K562 (cell line): ENCODE data around the gene AXIN2. TPM values are rescaled to one million over a fixed set of nuclear protein-coding genes. Genes with fewer than 3 reads are reported as not detected.

Source experiments
- C11orf30 ChIP-seq: fragments of 450-650 bp; IDR thresholded peaks from 2 replicates; pipeline ENCODE4 v1.6.1; 2016; ENCODE audit warnings: low read depth, mild to moderate bottlenecking
- CEBPB ChIP-seq: fragments of 450-650 bp; IDR thresholded peaks from 2 replicates; pipeline ENCODE4 v1.6.1; 2016; ENCODE audit warnings: missing genetic modification characterization, missing compliant biosample characterization
- CHD2 ChIP-seq: IDR thresholded peaks from 2 replicates; pipeline ENCODE4 v1.6.1; 2011; ENCODE audit warnings: low read depth, low read length
- CREM ChIP-seq: IDR thresholded peaks from 2 replicates; pipeline ENCODE4 v1.6.1; 2014; ENCODE audit warnings: antibody characterized with exemption, low read depth
- CTBP1 ChIP-seq: fragments of 450-650 bp; IDR thresholded peaks from 2 replicates; pipeline ENCODE4 v1.6.1; 2016; ENCODE audit warnings: borderline replicate concordance
- DACH1 ChIP-seq: fragments of 450-650 bp; IDR thresholded peaks from 2 replicates; pipeline ENCODE4 v1.6.1; 2018; ENCODE audit not compliant: partially characterized antibody
- DEAF1 ChIP-seq: fragments of 450-650 bp; formaldehyde crosslinking; IDR thresholded peaks from 2 replicates; pipeline ENCODE4 v1.4.0; 2020; ENCODE audit warnings: mild to moderate bottlenecking, moderate library complexity
- EP300 ChIP-seq: IDR thresholded peaks from 2 replicates; pipeline ENCODE4 v1.6.1; 2012; ENCODE audit warnings: low read length, improper control_type of control experiment
- FOXA1 ChIP-seq: fragments of 450-650 bp; IDR thresholded peaks from 2 replicates; pipeline ENCODE4 v1.6.1; 2016; ENCODE audit warnings: mild to moderate bottlenecking, borderline replicate concordance
- NR2F6 ChIP-seq: fragments of 450-650 bp; formaldehyde crosslinking; IDR thresholded peaks from 2 replicates; pipeline ENCODE4 v1.4.0; 2020; ENCODE audit warnings: mild to moderate bottlenecking
- RAD21 ChIP-seq, 2 experiments: fragments of 250-450 bp in 1 of 2; fragments of 450-650 bp in 1 of 2; sonication (Bioruptor Pico) in 1 of 2; formaldehyde crosslinking in 1 of 2; IDR thresholded peaks in 1 of 2; conservative IDR thresholded peaks in 1 of 2; 2 replicates each; pipeline versions ENCODE4 v1.4.0 to v1.8.0; 2020 to 2022; ENCODE audit warnings: mild to moderate bottlenecking in 2 of 2, moderate library complexity in 1 of 2
- RBM15 ChIP-seq: fragments of 200-400 bp; formaldehyde crosslinking; IDR thresholded peaks from 2 replicates; pipeline ENCODE4 v1.6.1; 2018; ENCODE audit warnings: mild to moderate bottlenecking, low read length, moderate library complexity; ENCODE audit not compliant: insufficient read depth
- SAP30 ChIP-seq: fragments of 200-600 bp; sonication (generic); IDR thresholded peaks from 2 replicates; pipeline ENCODE4 v1.6.1; 2012; ENCODE audit warnings: borderline replicate concordance, low read depth, mild to moderate bottlenecking, moderate library complexity, low read length, control low read depth, inconsistent platforms; ENCODE audit not compliant: insufficient read depth, poor library complexity, severe bottlenecking
- SMARCA5 ChIP-seq: fragments of 450-650 bp; IDR thresholded peaks from 2 replicates; pipeline ENCODE4 v1.6.1; 2016
- SP1 ChIP-seq: sonication (generic); formaldehyde crosslinking; IDR thresholded peaks from 2 replicates; pipeline ENCODE4 v1.8.1; 2022; ENCODE audit warnings: mild to moderate bottlenecking, missing genetic modification reagents
- SREBF2 ChIP-seq: sonication (generic); formaldehyde crosslinking; IDR thresholded peaks from 2 replicates; pipeline ENCODE4 v1.4.0; 2020; ENCODE audit warnings: mild to moderate bottlenecking, missing genetic modification reagents
- TAF7 ChIP-seq: fragments of 450-650 bp; IDR thresholded peaks from 2 replicates; pipeline ENCODE4 v1.6.1; 2016; ENCODE audit warnings: missing genetic modification characterization, missing compliant biosample characterization
- THRB ChIP-seq: fragments of 450-650 bp; formaldehyde crosslinking; conservative IDR thresholded peaks from 2 replicates; pipeline ENCODE4 v1.4.0; 2022; ENCODE audit warnings: mild to moderate bottlenecking, missing genetic modification characterization
- VEZF1 ChIP-seq: fragments of 200-800 bp; sonication (Bioruptor generic); IDR thresholded peaks from 2 replicates; pipeline ENCODE4 v1.6.1; 2017; ENCODE audit warnings: missing genetic modification characterization, missing compliant biosample characterization
- ZFP36 ChIP-seq: fragments of 150-350 bp; IDR thresholded peaks from 2 replicates; pipeline ENCODE4 v1.6.1; 2018; ENCODE audit warnings: low read length, low read depth; ENCODE audit not compliant: partially characterized antibody
- ZNF232 ChIP-seq: sonication (generic); formaldehyde crosslinking; IDR thresholded peaks from 2 replicates; pipeline ENCODE4 v1.8.0; 2022; ENCODE audit warnings: mild to moderate bottlenecking, missing genetic modification reagents
- ZNF24 ChIP-seq: fragments of 450-650 bp; IDR thresholded peaks from 2 replicates; pipeline ENCODE4 v1.6.1; 2016
- ZNF431 ChIP-seq: sonication (generic); formaldehyde crosslinking; IDR thresholded peaks from 2 replicates; pipeline ENCODE4 v1.8.0; 2022; ENCODE audit warnings: mild to moderate bottlenecking, missing genetic modification reagents
- polyA plus RNA-seq, 8 experiments: library from polyadenylated mRNA; depleted of rRNA in 4 of 8; stranded (reverse) in 5 of 8; unstranded in 3 of 8; fragments of >200 nt; fragmentation: Nextera tagmentation in 2 of 8; fragmentation: Illumina TruSeq in 1 of 8; extraction: Ambion mirVana in 2 of 8; extraction: Trizol in 1 of 8; gene quantifications; 2 replicates each; pipeline versions ENCODE4 v1.2.1 to v1.2.3, GENCODE V29; 2011 to 2014; ENCODE audit warnings: inconsistent platforms in 1 of 8, missing spikeins in 1 of 8
- total RNA-seq, 7 experiments: library from RNA; depleted of rRNA in 6 of 7; stranded (reverse); fragments of >200 nt in 6 of 7; fragmentation: Illumina TruSeq in 2 of 7; extraction: Trizol in 2 of 7; gene quantifications; 2 replicates each; pipeline versions ENCODE4 v1.2.1 to v1.2.3, GENCODE V29; 2011 to 2021; ENCODE audit warnings: low replicate concordance in 1 of 7
- TF ChIP-seq, protein P1 (sequence below): fragments of 250-450 bp; sonication (Bioruptor Pico); IDR thresholded peaks from 2 replicates; pipeline ENCODE4 v1.5.0; 2021

The AXIN2 gene
- total and polyA plus RNA-seq, 9 of the 15 experiments (the other 6 are each of a cell fraction or from before 2014, with no cell fraction given) = 0.21 to 3.3 (median 1.2) TPM

GRCh38 chr17:65537845-65538674 lies 23.4 kb downstream of the AXIN2 start (continued):
- TF ChIP-seq ZNF24 (no peak), ZFP36 (no peak), RAD21 (CRISPR knock-in tag; conservative IDR thresholded peaks at IDR 0.05 in 1 of 2, IDR thresholded peaks at IDR 0.05 in 1 of 2) (no peak), DEAF1 (CRISPR knock-in tag) (no peak), SREBF2 (CRISPR knock-in tag) (no peak), RBM15 (no peak), CTBP1 (no peak), DACH1 (no peak), CHD2 (no peak), TAF7 (tag) (no peak), THRB (no peak), CREM (peak; percentile 71), ZNF431 (no peak), SP1 (CRISPR knock-in tag) (no peak), CEBPB (tag) (peak; percentile 92), NR2F6 (CRISPR knock-in tag) (no peak), C11orf30 (no peak), SAP30 (no peak), EP300 (no peak), FOXA1 (no peak), VEZF1 (CRISPR knock-in tag) (0 out of 2 replicates have a peak, but pooled peaks have one; percentile 16), ZNF232 (CRISPR knock-in tag) (no peak), SMARCA5 (no peak)
- TF ChIP-seq, protein P1, sequence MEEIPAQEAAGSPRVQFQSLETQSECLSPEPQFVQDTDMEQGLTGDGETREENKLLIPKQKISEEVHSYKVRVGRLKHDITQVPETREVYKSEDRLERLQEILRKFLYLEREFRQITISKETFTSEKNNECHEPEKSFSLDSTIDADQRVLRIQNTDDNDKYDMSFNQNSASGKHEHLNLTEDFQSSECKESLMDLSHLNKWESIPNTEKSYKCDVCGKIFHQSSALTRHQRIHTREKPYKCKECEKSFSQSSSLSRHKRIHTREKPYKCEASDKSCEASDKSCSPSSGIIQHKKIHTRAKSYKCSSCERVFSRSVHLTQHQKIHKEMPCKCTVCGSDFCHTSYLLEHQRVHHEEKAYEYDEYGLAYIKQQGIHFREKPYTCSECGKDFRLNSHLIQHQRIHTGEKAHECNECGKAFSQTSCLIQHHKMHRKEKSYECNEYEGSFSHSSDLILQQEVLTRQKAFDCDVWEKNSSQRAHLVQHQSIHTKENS (CRISPR knock-in tag) = no peak
